ENCODE measurements around the gene JUND.
A peak's percentile ranks its signal among the peaks of the same experiment; 100 is the strongest.
"Not testable (repeated sequence)": the region's sequence is repeated elsewhere in the genome, so short reads cannot be mapped to it uniquely, and the experiment has no call there.

The JUND gene

GRCh38 chr19:18281082-18282020 lies at the start of gene JUND:
TSS of gene JUND (minus strand) at chr19:18281622. CDS start at chr19:18281484, 138 bp downstream.
- DNase-seq, result peak; percentile 99

DNA sequence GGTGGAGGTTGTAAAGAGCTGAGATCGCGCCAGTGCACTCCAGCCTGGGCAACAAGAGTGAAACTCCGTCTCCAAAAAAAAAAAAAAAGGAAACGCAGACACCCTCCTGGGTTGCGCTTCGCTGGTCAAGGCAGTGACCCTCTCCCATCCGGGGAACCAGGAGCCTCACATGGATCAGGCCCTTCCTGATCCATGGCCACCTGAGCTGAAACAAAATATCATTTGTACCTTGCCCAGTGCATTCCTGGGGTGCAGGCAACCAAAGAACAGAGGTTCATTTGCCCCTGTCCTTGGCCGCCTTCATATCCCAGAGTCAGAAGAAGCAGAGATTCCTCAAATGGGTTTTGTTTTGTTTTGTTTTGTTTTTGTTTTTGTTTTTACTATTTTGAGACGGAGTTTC lies 49.4 kb upstream of the JUND start:
- no peak for DNase-seq

- DNase-seq, result no peak
Observed at GRCh38 chr19:18329035-18329376, 47.6 kb upstream of the JUND start.

- DNase-seq, result peak; percentile 95
Observed at GRCh38 chr19:18328340-18329034, 47.1 kb upstream of the JUND start.

- DNase-seq, result no peak
Observed at GRCh38 chr19:18326772-18327171, 45.4 kb upstream of the JUND start.

- not testable (repeated sequence) for DNase-seq
Observed at GRCh38 chr19:18324373-18324731, 42.9 kb upstream of the JUND start.

DNA sequence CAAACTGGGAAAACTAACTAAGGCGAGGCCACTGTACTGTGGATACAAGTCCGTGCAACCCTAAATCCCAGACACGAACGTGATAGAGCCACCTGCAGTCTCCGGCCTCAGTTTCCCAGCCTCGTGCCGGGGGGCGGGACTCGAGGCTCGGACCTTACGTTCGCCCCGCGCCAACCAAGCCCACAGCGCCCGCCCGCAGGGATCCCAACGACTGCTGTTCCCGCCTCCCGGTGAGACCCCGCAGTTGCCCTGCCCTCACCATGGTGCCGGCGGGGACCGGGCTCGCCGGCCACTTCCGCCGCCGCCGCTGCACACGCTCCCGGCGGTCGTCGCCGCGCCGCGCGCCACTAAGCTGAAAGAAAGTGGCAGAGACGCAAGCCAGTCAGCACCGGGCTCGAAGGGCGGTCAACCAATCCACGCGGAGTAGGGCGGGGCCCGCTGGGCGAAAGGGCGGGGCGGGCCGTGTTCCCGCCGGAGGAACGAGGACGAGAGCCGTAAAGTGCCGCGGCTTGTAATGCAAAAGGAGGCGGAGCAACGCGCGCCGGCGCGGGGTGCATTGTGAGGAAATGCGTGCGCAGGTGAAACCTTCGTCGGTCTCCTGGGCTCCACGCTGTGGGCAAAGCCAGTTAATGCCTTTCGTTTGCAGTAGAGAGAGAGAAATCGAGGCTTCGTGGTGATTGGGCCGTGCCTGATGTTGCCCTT lies 41.5 kb upstream of the JUND start, which contains the start of gene LSM4:
LSM4 (minus strand) TSS at position 318 of the 702 bp plus-strand sequence; CDS start at position 262, 56 bp downstream.
- peak; percentile 100 for DNase-seq

DNA sequence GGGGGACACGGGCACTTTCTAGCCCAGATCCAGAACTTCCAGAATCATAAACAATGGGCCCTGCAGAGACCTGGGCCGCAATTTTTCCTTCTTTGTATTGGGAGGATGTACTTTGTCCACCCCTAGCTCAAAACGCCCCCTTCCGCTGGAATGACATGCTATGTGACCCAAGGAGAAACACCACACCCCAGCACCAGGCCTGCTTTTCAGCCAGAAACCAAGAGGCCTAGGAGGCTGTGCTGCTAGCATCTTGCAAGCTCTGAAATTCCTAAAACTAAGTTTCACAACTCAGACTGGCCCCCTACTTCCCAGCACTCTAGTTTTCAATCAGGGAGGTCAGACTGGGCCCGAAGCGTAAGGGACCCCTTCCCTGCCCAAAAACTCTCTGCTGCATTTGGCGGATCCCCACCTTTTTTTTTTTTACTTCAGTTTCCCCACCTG lies 40.9 kb upstream of the JUND start:
- peak; percentile 72 for DNase-seq

- peak; percentile 77 for DNase-seq
Observed at GRCh38 chr19:18321734-18322102, 40.3 kb upstream of the JUND start.

DNA sequence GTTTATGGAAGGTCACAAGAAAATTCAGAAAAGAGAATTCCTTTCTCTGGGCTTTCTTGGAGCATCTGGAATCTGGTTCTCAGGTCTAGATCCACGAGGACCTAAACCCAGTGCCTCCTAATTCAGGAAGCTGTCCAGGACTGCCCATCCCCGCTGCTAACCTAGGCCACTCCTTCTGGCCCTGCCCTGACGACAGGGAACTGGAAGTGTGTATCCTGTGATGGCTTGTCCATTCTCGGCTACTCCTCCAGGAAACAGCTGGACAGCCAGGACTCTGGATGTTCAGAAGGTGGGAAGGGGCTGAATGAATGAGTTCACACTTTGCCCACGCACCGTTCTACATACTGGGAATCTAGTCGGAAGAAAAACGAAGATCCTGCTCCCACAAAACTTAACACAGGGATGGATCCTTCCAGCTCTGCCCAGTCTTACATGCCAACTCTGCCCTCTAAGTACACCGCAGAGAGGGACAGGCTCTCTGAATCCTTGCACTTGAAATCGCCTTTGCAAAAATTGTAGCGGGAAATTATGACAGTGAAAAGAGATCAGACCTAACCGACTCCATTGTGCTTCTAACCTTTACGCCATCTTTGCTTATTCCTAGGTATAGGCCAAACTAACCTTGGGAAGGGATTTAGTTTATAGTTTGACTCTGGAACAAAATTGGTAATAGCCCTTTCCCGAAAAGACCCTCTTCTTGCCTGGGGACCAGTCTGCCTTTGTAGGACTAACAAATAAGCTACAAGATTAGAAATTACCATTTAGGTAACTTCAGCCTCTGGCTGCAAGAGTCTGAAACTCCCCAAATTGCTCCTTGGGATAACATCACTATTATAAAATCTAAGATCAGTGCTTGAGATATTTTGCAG lies 39.7 kb upstream of the JUND start:
- DNase-seq, result no peak

DNA sequence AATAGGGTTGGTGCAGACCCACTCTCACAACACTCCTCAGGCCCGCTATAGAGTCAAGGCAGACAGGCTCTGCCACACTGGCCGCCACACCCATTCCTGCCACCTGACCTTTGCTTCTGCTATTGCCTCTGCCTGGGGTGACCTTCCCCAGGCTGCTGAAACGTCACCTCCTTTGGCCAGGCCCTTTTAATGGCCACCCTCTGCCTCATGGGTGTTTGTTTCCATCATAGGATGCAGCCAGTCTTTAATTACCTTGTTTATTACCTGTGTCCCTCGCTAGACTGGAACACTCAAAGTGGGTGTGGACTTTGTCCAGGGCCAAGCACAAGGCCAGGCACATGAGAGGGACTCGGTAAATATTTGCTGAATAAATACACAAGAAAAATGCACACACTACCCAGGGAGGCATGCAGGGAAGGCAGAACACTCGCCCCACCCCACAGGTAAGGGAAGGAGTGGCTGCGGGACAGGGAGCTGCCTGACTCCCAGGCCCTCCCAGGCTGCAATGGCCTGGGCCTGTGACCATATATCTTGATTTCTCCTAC lies 38.2 kb upstream of the JUND start:
- no peak for DNase-seq

GRCh38 chr19:18317961-18318800 lies 36.8 kb upstream of the JUND start:
- DNase-seq, result peak; percentile 81

DNA sequence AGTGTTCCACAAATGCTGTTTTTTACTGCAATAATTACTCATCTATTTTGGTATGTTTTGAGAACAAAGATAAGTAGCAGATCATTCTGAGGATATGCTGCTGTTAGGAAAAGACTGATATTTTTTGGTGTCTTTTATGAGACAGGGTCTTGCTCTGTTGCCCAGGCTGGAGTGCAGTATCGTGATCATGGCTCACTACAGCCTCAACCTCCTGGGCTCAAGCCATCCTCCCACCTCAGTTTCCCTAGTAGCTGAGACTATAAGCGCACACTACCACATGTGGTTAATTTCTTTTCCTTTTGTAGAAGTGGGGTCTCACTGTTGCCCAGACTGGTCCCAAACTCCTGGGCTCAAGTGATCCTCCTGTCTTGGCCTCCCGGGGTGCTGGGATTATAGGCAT lies 32.0 kb upstream of the JUND start:
- DNase-seq, result no peak

- no peak for DNase-seq
Observed at GRCh38 chr19:18312092-18312534, 30.7 kb upstream of the JUND start.

- no peak for DNase-seq
Observed at GRCh38 chr19:18311502-18312091, 30.2 kb upstream of the JUND start.

- DNase-seq, result no peak
Observed at GRCh38 chr19:18310966-18311365, 29.5 kb upstream of the JUND start.

GRCh38 chr19:18310118-18310909 lies 28.9 kb upstream of the JUND start:
- DNase-seq, result no peak

DNA sequence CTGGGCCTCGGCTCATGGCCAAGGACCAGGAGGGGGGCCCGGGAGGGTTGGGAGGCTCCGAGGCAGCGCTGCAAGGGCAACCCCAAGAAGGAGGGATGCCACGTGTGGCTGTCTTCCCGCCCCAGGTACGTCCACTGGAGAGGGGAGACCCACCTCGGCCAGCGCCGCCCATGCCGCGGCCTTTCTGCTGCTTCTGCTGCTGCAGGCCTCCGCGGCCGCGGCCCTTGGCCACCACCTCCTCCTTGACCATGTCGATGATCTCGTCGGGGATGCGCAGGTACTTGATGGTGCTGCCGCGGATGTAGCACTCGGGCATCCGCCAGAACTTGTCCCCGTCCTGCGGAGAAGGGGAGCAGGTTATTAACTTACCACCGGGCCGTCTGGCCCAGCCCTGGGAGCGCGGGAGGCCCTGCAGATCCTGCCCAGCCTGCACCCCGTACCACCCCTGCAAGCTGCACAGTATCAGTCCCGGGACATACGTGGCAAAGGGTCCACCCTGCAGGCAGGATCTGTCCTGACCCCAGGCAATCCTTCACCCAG lies 28.2 kb upstream of the JUND start:
- DNase-seq, result no peak

GRCh38 chr19:18308948-18309325 lies 27.5 kb upstream of the JUND start:
- DNase-seq, result no peak
